ENCODE data around the gene SETD5.

DNA sequence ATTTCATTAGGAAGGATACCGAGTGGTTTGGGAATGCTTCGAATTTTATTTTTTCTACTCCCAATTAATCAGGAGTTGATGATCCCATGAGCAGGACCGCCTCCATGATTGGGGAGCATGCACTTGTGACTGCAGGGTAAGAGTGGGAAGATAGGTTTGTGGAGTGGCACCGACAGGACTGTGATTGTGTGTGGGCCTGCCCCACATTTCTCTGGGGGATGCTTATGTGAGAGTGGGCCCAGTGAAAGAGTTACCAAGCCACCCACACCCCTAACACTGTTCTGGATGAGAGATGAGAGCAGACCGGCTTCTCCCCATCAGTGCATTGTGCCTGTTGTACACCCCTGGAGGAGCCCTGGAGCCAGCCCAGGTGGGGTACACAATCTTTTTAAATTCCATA is 79.5 kb downstream of the SETD5 start:
- TF ChIP-seq POLR2A (IDR thresholded peaks at IDR 0.05): no peak
- no peak for TF ChIP-seq CTCF (IDR thresholded peaks at IDR 0.05)
- TF ChIP-seq POLR2AphosphoS5 (IDR thresholded peaks at IDR 0.05): no peak
